Measurements from ENCODE around the gene TBC1D5. TPM values are rescaled to one million over a fixed set of nuclear protein-coding genes. Genes with fewer than 3 reads are reported as not detected.

The TBC1D5 gene
- total and polyA plus RNA-seq, 12 donors = 6.4 to 108 (median 70.7) TPM

- H3K27ac ChIP-seq = no peak overlapping the region
- TF ChIP-seq POLR2A (IDR thresholded peaks at IDR 0.05) = no peak
- TF ChIP-seq CTCF (IDR thresholded peaks at IDR 0.05) = no peak
- no peaks in the 10 kb centered on the region for H3K27me3 ChIP-seq
- intact Hi-C loops (cut with DNase I) = no loop called here
- no peaks in the 10 kb centered on the region for H3K9me3 ChIP-seq (replicated peaks in 1 of 3)
- DNase-seq = no peak
- no peaks in the 10 kb centered on the region for H3K36me3 ChIP-seq (replicated peaks in 1 of 2)
- 77 to 92% (median 85%) methylated on average over 3 of the region's 3 CpGs for WGBS, 4 donors
- no peak overlapping the region for H3K4me3 ChIP-seq
- H3K4me1 ChIP-seq (replicated peaks in 1 of 2) = no peaks in the 10 kb centered on the region
These were observed 428.7 kb downstream of the TBC1D5 start for GRCh38 chr3:17313746-17314145.

- H3K27ac ChIP-seq = no peak overlapping the region
- intact Hi-C loops (cut with DNase I) = no loop called here
- DNase-seq = no peak
- no peaks in the 10 kb centered on the region for H3K9me3 ChIP-seq (replicated peaks in 1 of 3)
- no peaks in the 10 kb centered on the region for H3K4me1 ChIP-seq (replicated peaks in 1 of 2)
- no peaks in the 10 kb centered on the region for H3K36me3 ChIP-seq (replicated peaks in 1 of 2)
- TF ChIP-seq POLR2A (IDR thresholded peaks at IDR 0.05) = no peak
- no peak for TF ChIP-seq CTCF (IDR thresholded peaks at IDR 0.05)
- H3K27me3 ChIP-seq = no peaks in the 10 kb centered on the region
- no peak overlapping the region for H3K4me3 ChIP-seq
These were observed 431.4 kb downstream of the TBC1D5 start for GRCh38 chr3:17310983-17311382.

- no peak overlapping the region for H3K4me3 ChIP-seq
- no peak overlapping the region for H3K27ac ChIP-seq
- TF ChIP-seq CTCF (IDR thresholded peaks at IDR 0.05) (no peak), POLR2A (IDR thresholded peaks at IDR 0.05) (no peak)
- DNase-seq = no peak
- H3K36me3 ChIP-seq (replicated peaks in 1 of 2) = no peaks in the 10 kb centered on the region
- no peaks in the 10 kb centered on the region for H3K9me3 ChIP-seq (replicated peaks in 1 of 3)
- H3K4me1 ChIP-seq (replicated peaks in 1 of 2) = peaks cover 0 to 5% of the 10 kb centered on the region in 2 donors
- no peaks in the 10 kb centered on the region for H3K27me3 ChIP-seq
- 89 to 92% (median 89%) methylated on average over 5 of the region's 5 CpGs for WGBS, 4 donors
- intact Hi-C loops (cut with DNase I) = no loop called here
These were observed 434.5 kb downstream of the TBC1D5 start for GRCh38 chr3:17307887-17308286.

- H3K27ac ChIP-seq = no peak overlapping the region
- 91 to 98% (median 95%) methylated on average over 1 of the region's 1 CpG for WGBS, 4 donors
- no peaks in the 10 kb centered on the region for H3K9me3 ChIP-seq (replicated peaks in 1 of 3)
- no peak overlapping the region for H3K4me3 ChIP-seq
- intact Hi-C loops (cut with DNase I) = no loop called here
- no peak for DNase-seq
- peaks cover 0 to 5% of the 10 kb centered on the region in 2 donors for H3K4me1 ChIP-seq (replicated peaks in 1 of 2)
- TF ChIP-seq POLR2A (IDR thresholded peaks at IDR 0.05) = no peak
- TF ChIP-seq CTCF (IDR thresholded peaks at IDR 0.05) = peak in 1 of 6 experiments; percentile 8
- no peaks in the 10 kb centered on the region for H3K36me3 ChIP-seq (replicated peaks in 1 of 2)
- no peaks in the 10 kb centered on the region for H3K27me3 ChIP-seq
These were observed 434.9 kb downstream of the TBC1D5 start for GRCh38 chr3:17307482-17307881.
